WERI-Rb-1 (cell line): Measurements from ENCODE around the gene FBXL16.

ENCODE experiments used
- DNase-seq: peaks from one replicate; pipeline ENCODE4 v3.0.0-alpha.2; 2020
- H3K27ac ChIP-seq: fragments of 250-450 bp; sonication (Bioruptor Pico); 2 replicates; pipeline ENCODE4 v1.5.1; 2020; ENCODE audit warnings: mild to moderate bottlenecking, moderate library complexity
- H3K27me3 ChIP-seq: fragments of 250-450 bp; sonication (Bioruptor Pico); 2 replicates; pipeline ENCODE4 v1.5.1; 2021; ENCODE audit warnings: mild to moderate bottlenecking, low read depth, moderate library complexity; ENCODE audit not compliant: insufficient read depth, severe bottlenecking
- H3K36me3 ChIP-seq: fragments of 250-450 bp; sonication (Bioruptor Pico); 2 replicates; pipeline ENCODE4 v1.5.1; 2020; ENCODE audit warnings: mild to moderate bottlenecking, moderate library complexity
- H3K4me3 ChIP-seq: 2 replicates; pipeline ENCODE4 v1.5.1; 2011; ENCODE audit warnings: low read depth, mild to moderate bottlenecking, control low read depth, low read length
- H3K9me3 ChIP-seq: fragments of 250-450 bp; sonication (Bioruptor Pico); 2 replicates; pipeline ENCODE4 v1.5.1; 2021; ENCODE audit warnings: mild to moderate bottlenecking, moderate library complexity; ENCODE audit not compliant: severe bottlenecking
- TF ChIP-seq, protein P1 (sequence below): IDR thresholded peaks from 2 replicates; pipeline ENCODE4 v1.5.1; 2011; ENCODE audit warnings: low read depth, mild to moderate bottlenecking, control low read depth, inconsistent platforms, low read length

The FBXL16 gene

DNA sequence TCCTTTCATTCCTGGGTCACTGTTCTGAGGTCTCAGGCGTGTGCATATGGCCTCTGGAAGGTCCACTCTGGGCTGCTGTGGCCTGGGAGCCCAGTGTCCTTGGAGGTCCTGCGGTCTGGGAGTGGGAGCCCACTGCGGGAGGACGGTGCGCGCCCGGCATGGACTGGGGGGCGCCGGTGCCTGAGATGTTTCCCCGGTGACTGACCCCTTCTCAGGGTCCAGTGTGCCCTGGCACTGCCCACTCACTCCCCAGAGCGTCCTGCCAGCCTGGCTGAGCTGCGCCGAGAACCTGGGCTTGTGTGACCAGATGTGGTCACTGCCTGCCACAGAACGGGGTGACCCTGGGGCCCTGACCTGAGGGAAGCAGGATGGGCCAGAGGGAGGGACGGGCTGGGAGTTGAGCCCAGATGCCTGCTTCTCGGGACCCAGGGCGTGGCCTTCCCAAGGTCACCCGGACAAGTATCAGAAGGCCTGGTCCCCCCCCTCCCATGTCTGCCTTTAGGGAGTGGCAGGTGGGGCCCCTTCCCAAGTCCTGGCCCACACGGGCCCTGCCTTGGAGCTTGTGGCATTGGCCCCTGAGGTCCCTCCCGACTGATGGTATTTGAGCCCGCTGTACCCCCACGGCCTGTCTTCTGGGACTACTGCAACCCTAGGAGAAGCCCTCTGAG is 31.3 kb downstream of the FBXL16 start:
- DNase-seq, result no peak
- Histone ChIP-seq H3K27me3 (no peaks in the 10 kb centered on the region), H3K27ac (no peak overlapping the region), H3K9me3 (no peaks in the 10 kb centered on the region), H3K4me3 (no peak overlapping the region), H3K36me3 (peaks cover 47% of the 10 kb centered on the region)
- TF ChIP-seq, protein P1, sequence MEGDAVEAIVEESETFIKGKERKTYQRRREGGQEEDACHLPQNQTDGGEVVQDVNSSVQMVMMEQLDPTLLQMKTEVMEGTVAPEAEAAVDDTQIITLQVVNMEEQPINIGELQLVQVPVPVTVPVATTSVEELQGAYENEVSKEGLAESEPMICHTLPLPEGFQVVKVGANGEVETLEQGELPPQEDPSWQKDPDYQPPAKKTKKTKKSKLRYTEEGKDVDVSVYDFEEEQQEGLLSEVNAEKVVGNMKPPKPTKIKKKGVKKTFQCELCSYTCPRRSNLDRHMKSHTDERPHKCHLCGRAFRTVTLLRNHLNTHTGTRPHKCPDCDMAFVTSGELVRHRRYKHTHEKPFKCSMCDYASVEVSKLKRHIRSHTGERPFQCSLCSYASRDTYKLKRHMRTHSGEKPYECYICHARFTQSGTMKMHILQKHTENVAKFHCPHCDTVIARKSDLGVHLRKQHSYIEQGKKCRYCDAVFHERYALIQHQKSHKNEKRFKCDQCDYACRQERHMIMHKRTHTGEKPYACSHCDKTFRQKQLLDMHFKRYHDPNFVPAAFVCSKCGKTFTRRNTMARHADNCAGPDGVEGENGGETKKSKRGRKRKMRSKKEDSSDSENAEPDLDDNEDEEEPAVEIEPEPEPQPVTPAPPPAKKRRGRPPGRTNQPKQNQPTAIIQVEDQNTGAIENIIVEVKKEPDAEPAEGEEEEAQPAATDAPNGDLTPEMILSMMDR, result no peak

- TF ChIP-seq, protein P1, result no peak
- H3K9me3 ChIP-seq, result no peaks in the 10 kb centered on the region
- H3K36me3 ChIP-seq, result peaks cover 54% of the 10 kb centered on the region
- H3K27ac ChIP-seq, result no peak overlapping the region
- H3K27me3 ChIP-seq, result no peaks in the 10 kb centered on the region
- no peak for DNase-seq
- H3K4me3 ChIP-seq, result no peak overlapping the region
These were observed 32.1 kb downstream of the FBXL16 start for GRCh38 chr16:673399-673991.

DNA sequence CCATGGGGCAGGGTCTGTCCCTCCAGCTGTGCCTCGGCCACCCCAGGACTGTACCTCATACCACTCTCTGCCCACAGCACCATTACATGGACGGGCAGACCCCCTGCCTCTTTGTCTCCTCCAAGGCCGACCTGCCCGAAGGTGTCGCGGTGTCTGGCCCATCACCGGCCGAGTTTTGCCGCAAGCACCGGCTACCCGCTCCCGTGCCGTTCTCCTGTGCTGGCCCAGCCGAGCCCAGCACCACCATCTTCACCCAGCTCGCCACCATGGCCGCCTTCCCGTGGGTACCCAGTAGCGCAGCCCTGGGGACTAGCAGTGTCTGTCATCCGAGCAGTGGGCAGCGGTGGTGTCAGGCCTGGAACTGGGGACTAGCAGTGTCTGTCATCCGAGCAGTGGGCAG is 32.8 kb downstream of the FBXL16 start:
- Histone ChIP-seq H3K36me3 (peaks cover 59% of the 10 kb centered on the region), H3K27me3 (no peaks in the 10 kb centered on the region), H3K9me3 (no peaks in the 10 kb centered on the region), H3K27ac (no peak overlapping the region), H3K4me3 (no peak overlapping the region)
- no peak for DNase-seq
- TF ChIP-seq, protein P1, result no peak

GRCh38 chr16:672371-672770 is 33.2 kb downstream of the FBXL16 start:
- no peaks in the 10 kb centered on the region for H3K27me3 ChIP-seq
- TF ChIP-seq, protein P1, result no peak
- no peak overlapping the region for H3K4me3 ChIP-seq
- no peaks in the 10 kb centered on the region for H3K9me3 ChIP-seq
- H3K36me3 ChIP-seq, result peaks cover 61% of the 10 kb centered on the region
- H3K27ac ChIP-seq, result no peak overlapping the region
- no peak for DNase-seq

DNA sequence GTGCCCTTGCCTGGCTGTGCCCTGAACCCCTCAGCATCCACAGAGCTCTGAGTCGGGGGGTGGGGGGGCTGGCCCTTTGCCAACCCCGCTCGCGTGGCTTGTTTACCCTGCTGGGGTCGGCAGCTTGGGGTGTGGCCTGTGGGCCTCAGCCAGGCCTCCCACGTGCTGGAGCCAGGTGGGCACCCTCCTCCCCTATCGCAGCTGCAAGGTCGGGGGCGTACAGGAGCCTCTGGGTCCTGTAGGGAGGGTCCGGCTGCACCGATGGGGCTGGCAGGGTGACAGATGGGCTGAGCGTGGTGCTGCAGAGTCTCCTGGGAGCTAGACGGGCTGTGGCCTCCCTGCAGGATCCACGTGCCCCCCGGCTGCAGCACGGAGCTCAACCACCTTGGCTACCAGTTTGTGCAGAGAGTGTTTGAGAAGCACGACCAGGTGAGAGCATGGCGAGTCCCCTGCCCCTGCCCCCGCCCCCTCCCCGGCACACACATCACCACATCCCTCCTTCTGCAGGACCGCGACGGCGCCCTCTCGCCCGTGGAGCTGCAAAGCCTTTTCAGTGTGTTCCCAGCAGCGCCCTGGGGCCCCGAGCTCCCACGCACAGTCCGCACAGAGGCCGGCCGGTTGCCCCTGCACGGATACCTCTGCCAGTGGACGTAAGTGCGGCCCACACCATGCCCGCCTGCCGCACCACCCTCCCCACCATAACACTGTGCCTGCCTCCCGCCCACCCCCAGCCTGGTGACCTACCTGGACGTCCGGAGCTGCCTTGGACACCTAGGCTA is 34.1 kb downstream of the FBXL16 start:
- no peak for DNase-seq
- Histone ChIP-seq H3K9me3 (no peaks in the 10 kb centered on the region), H3K27me3 (no peaks in the 10 kb centered on the region), H3K27ac (no peak overlapping the region), H3K36me3 (peaks cover 64% of the 10 kb centered on the region), H3K4me3 (no peak overlapping the region)
- TF ChIP-seq, protein P1, result no peak
